ENCODE data around the gene CARD11.

Gene CARD11

DNA sequence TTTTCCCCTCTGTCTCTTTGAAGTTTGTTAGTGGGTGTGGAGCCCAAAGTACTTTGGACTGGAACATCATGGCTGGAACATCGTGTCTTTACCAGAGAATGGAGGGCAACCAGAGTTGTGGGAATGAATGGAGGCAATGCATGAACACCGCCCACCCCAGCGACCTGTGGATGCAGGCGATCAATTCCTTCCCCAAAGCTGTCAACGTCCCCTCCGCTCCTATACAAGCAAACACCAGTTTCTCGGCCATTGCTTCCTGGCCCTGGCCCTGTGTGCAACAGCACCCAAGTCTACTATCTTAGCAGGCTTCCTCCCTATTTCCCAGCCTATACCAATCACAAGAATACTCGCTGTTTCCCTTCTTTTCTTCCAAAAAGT is 62.6 kb downstream of the CARD11 start:
- no peak for DNase-seq (ENCODE audit: low spot score)

DNA sequence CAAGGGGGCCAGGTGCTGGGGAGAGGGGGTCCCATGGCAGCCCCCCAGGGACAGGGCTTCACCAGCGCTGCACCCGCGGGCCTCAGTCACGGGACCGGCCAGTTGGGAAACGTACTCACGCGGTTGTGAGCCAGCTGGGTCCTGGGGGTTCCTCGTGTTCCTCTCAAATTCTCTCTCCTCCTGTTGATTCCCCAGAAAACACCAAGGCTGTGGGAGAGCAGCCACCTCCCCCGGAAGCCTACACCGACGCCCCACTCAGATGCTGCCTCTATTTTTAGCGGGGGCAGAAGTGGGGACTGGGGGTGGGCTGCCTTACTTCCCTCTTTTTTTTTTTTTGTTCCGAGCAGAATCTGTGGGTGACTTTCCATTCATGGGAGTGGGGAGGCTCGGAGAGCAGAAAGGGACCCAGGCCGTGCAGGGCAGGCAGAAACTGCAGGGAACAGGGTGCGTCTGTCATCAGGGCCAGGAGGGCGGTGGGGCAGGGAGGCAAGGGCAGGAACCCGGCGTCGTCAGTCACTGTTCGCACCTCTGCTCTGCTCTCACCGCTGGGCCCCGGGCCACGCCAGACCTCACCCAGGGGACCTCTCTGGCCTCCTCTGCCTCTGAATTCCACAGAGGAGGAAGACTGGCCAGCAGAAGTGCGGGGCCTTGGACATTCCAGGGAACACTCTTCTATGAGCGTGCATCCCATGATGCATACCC is 63.1 kb downstream of the CARD11 start:
- DNase-seq (ENCODE audit: low spot score), result no peak

DNA sequence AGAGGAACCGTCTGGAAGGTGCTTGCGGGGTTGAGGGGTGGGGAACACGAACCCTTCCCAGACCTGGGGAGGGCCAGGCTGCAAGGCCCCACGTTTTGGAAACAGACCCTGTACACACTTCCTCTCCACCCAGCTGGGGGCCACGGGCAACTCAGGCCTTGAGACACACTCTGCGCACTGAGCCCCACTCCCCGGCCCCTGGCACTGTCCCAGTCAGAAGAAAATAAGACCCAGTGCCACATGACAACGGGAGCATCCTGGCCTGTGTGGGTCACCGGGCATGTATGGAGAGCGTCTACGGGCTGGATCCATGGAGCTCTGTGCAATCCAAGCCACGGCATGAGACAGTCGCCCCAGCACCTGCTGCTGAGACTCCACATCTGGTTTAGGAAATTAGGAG is 63.7 kb downstream of the CARD11 start:
- DNase-seq (ENCODE audit: low spot score), result no peak

DNA sequence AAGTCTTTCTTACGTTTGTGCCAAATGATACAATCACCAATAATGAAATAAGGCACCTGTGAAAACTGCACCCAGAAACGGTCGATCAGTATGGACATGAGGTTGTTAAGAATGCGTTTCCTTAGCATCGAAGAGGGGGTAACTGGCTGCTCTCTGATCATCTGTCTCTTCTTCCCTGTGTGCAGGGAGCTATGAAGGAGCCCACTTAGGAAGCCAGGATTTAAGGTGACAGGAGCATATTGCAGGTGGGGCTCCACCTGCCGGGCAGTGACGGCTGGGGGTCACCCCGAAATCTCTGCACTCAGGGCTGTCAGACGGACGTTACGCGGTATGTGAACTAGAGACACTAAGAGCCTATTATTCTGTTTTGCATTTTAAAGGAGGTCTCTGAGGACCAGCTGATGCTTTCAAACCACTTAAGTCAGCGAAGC is 64.5 kb downstream of the CARD11 start:
- no peak for DNase-seq (ENCODE audit: low spot score)

DNA sequence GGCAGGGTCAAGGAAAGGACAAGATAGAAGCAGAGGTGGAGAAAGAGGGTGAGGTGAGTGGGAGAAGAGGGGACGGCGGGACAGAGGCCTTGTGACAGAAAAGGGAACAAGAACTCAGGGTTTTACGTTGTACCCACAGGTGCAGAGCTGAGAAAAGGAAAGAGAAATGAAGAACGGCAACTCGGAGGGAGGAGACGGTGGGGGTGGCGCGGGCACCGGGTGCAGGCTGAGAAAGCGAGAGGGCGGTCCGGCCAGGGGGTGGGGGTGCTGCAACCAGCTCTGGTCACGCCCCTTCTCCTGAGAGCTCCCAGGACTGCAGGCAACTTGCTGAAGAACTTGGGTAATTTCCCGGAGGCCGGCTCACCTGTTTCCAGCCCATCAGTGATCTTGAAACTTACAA is 65.3 kb downstream of the CARD11 start:
- no peak for DNase-seq (ENCODE audit: low spot score)

DNA sequence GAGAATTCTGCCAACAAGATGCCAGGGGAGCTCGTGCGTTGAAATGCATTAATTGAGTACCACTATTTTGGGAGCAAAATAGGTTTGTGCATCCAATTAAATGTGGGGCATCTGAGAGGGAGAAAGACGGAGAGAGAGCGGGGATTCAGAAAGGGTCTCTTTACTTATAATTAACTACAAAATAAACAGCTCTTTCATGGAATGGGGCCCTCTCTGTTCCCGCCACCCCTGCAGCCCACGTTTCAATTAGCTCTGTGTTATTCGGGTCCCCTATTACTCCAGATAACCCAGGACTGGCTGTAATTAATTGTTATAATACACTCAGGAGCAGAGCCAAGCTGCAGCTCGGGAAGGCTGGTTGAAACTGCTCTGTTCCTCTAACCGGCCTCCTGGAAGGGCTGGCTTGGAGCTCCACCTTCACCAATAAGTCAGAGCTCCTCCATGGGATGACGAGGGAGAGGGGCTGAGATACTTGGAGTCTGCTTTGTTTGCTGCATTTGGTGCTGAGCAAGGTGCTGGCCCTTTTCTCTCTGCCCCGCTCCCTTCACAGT is 67.8 kb downstream of the CARD11 start:
- DNase-seq (ENCODE audit: low spot score), result no peak

DNA sequence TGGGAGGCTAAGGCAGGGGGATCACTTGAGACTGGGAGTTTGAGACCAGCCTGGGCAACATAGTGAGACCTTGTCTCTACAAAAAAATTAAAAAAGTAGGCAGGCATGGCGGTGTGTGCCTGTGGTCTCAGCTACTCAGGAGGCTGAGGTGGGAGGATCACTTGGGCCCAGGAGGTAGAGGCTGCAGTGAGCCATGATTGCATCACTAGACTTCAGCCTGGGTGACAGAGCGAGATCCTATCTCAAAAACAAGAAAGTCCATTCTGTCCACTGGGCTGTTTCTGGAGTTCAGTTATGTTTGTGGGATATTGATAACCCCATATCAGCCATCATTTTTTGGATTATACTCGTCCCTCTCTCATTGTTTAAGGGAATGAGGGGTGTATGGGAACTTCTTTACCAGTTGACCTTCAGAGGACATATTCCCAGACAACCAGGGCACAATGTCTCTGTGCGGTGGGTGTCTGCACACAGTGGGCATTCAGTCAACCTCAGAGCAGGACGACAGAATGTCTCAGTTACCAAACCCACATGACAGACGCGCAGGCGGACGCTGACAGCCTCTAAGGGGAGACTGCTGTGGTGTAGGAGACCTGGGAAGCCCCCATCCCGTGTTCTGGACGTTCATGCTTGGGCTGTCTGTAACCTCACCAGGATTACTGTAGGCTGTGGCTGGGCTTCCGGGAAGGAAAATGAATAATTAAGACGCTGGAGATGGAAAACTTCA is 69.4 kb downstream of the CARD11 start:
- no peak for DNase-seq (ENCODE audit: low spot score)

DNA sequence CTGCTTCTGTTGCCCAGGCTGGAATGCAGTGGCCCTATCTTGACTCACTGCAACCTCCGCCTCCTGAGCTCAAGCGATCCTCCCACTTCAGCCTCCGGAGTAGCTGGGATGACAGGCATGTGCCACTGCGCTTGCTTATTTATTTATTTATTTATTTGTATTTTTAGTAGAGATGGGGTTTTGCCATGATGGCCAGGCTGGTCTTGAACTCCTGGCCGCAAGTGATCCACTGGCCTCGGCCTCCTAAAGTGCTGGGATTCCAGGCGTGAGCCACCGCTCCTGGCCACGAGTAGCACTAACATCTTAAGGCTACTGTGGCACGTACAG is 70.9 kb downstream of the CARD11 start:
- no peak for DNase-seq (ENCODE audit: low spot score)

DNA sequence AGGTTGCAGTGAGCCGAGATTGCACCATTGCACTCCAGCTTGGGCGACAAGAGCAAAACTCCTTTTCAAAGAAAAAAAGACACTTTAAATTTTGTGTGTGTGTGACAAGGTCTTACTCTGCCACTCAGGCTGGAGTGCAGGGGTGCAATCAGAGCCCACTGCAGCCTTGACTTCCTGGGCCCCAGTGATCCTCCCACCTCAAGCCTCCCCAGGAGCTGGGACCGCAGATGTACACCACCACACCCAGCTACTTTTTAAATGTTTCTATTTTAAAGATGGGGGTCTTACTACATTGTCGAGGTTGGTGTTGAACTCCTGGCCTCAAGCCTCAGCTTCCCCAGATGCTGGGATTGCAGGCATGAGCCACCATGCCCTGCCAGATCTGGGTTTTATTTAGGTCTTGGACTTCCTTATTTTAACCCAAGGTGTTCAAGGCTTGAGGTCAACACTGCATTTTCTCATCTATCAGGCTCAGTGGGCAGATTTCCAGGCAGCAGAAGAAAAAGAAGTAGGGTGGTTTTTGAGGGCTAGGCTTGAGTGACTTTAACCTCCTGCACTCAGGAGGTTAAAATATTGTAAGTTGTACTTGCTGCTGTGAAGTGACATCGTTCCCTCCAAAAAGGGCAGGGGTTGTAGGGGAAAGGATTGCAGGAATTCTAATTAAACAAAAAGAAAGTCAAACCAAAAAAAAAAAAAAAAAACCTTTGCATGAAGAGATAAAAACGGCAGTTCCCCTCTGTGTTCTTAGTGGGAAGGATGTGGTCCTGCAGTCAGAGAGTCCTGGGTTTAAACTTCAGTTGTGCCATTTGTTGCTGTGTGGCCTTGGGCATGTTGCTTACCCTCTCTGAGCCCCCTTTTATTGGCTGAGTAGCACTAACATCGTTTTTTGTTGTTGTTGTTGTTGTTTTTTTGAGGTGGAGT is 71.5 kb downstream of the CARD11 start:
- DNase-seq (ENCODE audit: low spot score), result no peak

DNA sequence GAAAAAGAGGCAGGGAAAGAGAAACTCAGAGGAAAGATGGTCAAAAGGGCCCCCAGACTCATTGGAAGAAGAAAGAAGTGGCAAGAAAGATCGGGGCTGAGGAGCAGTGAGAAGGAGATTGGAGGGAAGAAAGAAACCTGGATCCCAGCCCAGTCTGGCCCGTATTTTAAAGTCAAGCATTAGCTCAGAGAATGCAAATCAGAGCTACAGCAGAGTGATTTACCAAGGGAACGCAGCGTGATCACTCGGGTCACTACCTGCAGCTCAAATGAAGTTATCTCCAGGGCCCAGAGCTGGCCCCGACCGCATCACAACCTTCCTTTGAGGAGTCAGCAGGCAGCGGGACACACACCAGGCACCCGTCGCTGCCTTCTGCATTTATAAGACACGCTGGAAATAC is 72.8 kb downstream of the CARD11 start:
- DNase-seq (ENCODE audit: low spot score), result no peak

DNA sequence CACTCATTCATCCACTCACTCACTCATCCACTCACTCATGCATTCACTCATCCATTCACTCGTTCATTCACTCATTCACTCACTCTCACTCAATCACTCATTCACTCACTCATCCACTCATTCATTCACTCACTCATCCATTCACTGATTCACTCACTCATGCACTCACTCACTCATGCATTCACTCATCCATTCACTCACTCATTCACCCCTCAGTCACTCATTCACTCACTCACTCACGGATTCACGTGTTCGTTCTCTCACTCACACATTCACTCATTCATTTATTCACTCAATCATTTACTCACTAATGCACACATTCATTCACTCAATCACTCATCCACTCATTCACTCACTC is 73.4 kb downstream of the CARD11 start:
- DNase-seq (ENCODE audit: low spot score), result no peak

DNA sequence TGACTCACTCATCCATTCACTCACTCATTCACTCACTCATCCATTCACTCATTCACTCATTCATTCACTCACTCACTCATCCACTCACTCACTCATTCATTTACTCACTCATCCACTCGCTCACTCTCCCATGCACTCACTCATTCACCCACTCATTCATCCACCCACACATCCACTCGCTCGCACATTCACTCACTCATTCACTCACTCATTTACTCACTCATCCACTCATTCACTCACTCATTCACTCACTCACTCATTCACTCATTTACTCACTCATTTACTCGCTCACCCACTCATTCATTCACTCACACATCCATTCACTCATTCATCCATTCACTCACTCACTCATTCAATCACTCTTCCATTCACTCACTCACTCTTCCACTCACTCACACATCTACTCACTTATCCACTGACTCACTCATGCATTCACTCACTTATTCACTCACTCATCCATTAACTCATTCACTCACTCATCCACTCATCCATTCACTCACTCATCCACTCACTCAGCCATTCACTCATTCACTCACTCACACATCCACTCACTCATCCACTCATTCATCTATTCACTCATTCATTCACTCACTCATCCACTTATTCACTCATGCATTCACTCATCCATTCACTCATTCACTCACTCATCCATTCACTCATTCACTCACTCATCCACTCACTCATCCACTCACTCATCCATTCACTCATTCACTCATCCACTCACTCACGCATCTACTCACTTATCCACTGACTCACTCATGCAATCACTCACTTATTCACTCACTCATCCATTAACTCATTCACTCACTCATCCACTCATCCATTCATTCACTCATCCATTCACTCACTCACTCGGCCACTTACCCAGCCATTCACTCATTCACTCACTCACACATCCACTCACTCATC is 74.0 kb downstream of the CARD11 start:
- DNase-seq (ENCODE audit: low spot score), result no peak

DNA sequence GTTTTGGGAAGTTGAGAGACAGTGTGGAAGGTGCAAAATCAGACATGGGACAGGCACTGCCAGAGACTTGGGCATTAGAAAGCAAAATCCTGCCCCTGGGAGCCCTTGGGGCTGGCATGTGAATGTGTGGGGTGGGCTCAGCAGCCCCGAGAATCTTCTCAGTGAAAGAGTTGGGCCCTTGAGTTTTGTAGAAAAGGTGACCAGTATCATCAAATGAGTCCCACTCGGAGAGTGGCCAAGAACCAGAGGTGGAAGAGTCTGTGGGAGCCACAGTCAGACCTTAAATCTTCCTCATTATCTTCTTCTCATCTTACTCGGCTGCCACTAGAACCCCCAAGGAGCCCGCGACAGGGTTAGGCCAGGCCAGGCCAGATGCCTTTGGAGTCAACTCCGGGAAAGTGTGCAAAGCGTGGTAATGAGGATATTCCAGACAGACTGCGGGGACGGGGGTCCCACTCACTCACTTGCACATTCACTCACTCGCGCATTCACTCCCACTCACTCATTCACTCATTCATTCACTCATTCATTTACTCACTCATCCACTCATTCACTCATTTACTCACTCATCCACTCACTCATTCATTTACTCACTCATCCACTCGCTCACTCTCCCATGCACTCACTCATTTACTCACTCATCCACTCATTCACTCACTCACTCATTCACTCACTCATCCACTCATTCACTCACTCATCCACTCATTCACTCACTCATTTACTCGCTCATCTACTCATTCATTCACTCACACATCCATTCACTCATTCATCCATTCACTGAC is 74.9 kb downstream of the CARD11 start:
- DNase-seq (ENCODE audit: low spot score), result no peak

DNA sequence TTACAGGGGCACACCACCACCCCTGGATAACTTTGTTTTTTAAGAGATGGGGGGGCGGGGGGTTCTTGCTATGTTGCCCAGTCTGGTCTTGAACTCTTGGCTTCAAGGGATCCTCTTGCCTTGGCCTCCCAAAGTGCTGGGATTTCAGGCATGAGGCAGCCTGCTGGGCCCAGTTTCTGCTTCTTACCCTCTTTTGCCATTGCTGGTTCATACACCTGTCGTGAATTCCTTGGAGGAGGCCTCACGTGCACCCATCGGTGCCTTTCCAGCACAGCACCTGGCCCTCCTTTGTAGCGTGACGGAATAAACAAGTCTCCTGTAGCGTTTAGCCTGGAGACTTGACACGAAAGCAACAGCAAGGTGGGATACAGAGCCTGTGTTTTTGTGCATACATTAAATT is 75.5 kb downstream of the CARD11 start:
- DNase-seq (ENCODE audit: low spot score), result no peak

DNA sequence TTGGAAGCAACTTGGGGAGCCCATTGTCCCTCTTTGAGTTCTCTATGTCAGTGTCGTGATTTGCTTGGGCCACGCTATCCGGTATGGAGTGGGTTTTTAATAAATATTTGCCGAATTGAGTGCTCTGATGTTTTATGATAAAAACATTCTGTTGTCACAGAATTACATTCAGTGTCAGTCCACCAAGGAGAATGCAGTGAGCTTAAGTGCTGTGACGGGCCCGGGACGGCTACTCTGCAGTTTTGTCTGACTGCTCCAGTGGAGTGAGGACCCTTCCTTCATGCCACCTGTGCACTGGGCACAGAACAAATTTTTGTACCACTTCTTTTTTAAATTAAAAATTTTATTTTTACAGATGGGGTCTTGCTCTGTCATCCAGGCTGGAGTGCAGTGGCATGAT is 76.0 kb downstream of the CARD11 start:
- DNase-seq (ENCODE audit: low spot score), result no peak

DNA sequence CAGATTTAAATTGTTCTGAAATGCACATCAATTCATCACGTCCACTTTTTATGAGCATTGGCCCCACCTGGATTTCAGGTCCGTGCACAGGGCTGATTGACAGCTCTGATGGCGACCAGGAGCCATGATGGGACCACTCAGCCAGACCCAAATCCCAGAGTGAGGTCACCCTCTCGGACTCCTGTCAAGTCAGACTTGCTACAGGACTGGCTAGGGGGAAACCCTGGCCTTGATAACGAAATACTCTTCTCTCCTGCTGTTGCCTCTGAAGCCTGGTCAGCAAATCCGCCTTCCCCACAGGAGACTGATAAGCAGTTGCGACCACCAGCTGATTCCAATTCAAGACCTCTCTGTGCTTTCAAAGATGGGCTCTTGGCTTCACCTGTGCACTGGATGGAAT is 76.4 kb downstream of the CARD11 start:
- no peak for DNase-seq (ENCODE audit: low spot score)

DNA sequence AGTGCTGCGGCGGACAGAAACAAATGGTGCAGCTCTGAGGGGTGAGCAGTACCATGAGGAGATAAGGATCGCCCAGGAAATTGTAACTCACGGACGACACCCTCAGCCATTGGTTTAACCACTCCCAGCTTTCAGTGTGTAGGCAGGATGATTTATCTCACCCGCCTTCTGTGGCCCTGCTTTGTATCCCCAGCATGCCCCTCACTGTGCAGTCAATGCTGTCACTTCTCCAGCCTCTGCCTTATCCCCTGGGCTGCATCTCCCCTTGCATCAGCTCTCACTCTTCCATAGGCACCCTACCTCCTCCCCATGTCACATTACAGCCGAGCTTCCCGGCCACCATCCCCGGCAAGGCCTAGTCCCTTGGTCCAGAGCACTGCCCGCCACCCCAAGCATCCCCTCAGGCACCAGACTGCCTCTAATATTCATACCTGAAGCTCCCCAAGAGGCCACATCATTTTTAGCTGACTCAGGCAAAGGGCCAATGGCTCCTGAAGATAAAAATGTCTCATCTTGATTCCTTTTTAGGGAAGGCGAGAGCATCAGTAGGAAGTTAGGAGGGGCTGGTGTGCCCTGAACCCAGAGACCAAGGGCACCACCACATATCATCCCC is 77.1 kb downstream of the CARD11 start:
- DNase-seq (ENCODE audit: low spot score), result no peak

DNA sequence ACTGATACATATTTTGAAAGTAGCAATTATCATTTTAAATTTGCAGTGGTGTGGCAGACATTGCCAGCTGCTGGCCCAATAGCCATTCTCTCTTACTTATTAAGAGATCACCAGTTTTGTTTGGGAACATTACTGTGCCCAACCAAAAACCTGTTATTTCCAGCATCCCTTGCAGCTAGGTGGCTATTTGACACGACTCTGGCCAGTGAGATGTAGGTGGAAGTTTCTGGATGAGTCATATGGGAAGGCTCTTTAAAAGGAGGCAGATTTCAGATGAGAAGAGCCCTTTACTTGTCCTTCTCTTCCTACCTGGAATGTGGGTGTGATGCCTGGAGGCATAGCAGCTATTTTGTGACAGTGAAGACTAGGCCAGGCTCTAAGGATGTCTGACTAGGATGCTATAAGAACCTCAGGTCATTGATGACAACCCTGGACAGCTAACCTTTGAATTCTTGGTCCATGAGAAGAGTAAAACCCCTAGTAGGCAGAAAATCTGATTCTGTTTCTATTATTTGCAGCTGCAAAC is 77.9 kb downstream of the CARD11 start:
- no peak for DNase-seq (ENCODE audit: low spot score)

DNA sequence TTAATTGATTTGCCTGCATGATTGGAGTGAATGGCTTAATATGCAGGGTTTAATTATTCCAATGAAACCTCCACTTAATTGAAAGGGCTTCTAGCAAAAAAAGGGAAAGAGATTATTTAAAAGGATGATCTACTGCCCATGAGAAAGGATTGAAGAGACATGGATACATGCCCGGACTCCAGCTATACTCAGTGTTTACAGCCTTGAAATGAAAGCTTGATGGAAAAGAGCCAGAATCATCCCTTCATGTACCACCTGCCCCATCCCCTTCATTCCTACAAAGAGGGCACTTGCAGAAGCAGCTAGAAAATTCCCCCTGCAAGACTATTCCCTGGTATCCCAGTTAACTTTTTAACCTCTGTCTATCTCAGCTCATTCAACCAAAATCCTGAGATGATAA is 78.4 kb downstream of the CARD11 start:
- DNase-seq (ENCODE audit: low spot score), result no peak

DNA sequence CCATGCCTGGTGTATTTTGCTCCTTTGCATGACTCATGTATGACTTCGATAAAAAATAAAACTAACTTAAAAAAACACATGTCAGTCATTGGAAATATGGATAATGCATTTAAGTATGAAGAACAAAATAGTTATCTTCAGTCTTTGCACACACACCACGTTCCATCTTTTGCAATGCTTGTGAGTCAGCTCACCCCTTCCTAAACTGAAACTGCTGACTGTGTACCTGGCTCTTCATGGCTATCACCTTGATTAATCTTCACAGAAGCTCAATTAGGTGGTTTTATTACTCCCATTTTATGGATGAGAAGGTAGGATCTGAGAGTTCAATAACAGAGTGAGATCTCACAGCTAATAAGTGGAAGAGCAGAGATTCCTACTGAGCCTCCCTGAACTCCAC is 79.5 kb downstream of the CARD11 start:
- no peak for DNase-seq (ENCODE audit: low spot score)

Measured in AG20443 (cell line).